Prostate gland (tissue), 2 donors: ENCODE measurements around the gene TRAPPC3L. TPM values are rescaled to one million over a fixed set of nuclear protein-coding genes. Genes with fewer than 3 reads are reported as not detected.

Experiments used
- DNase-seq: peaks from one replicate; pipeline ENCODE4 v3.0.0-alpha.2; 2019; ENCODE audit warnings: low spot score
- H3K27ac ChIP-seq, 2 donors: fragments of 200-600 bp; sonication (generic); 2 replicates each; pipeline ENCODE4 v1.5.1; 2017 to 2019
- H3K27me3 ChIP-seq: fragments of 200-600 bp; sonication (generic); replicated peaks from 2 replicates; pipeline ENCODE4 v1.5.1; 2019; ENCODE audit not compliant: insufficient read depth
- H3K36me3 ChIP-seq, 2 donors: fragments of 200-600 bp; sonication (generic); 1 replicate in 1 of 2; 2 replicates in 1 of 2; pipeline versions ENCODE4 v1.5.1 to v1.8.1; 2017 to 2019
- H3K4me1 ChIP-seq: fragments of 200-600 bp; sonication (generic); replicated peaks from 2 replicates; pipeline ENCODE4 v1.5.1; 2019
- H3K4me3 ChIP-seq, 2 donors: fragments of 200-600 bp; sonication (generic); 2 replicates each; pipeline ENCODE4 v1.5.1; 2017 to 2019
- H3K9me3 ChIP-seq: fragments of 200-600 bp; sonication (generic); 2 replicates; pipeline ENCODE4 v1.5.1; 2017
- POLR2A ChIP-seq: fragments of 450-650 bp; IDR thresholded peaks from one replicate; pipeline ENCODE4 v1.6.1; 2016; ENCODE audit warnings: antibody characterized with exemption, mild to moderate bottlenecking
- POLR2AphosphoS5 ChIP-seq: sonication (generic); formaldehyde crosslinking; IDR thresholded peaks from one replicate; pipeline ENCODE4 v1.6.1; 2017; ENCODE audit warnings: antibody characterized with exemption
- WGBS: methylation state at CpG from one replicate; pipeline ENCODE4 v1.1.5; 2018; 5-methylcytosine and 5-hydroxymethylcytosine counted together
- intact Hi-C: fragments of 100-400 bp; cut with DNase I; formaldehyde crosslinking; loops from one replicate; pipeline ENCODE4 v1.14.2; 2022
- total RNA-seq, 2 donors: library from RNA; depleted of rRNA; stranded (reverse); fragments of >200 nt; gene quantifications; one replicate each; pipeline ENCODE4 v1.1.0, GENCODE V29; 2016
- TF ChIP-seq, protein P1 (sequence below), 4 experiments: fragments of 200-600 bp in 2 of 4; fragments of 450-650 bp in 2 of 4; sonication (generic) in 2 of 4; IDR thresholded peaks; 1 replicate in 3 of 4; 2 replicates in 1 of 4; pipeline ENCODE4 v1.5.1; 2016 to 2019; ENCODE audit warnings: antibody characterized with exemption in 4 of 4, mild to moderate bottlenecking in 2 of 4, moderate library complexity in 2 of 4

The TRAPPC3L gene
- total RNA-seq, result not detected

DNA sequence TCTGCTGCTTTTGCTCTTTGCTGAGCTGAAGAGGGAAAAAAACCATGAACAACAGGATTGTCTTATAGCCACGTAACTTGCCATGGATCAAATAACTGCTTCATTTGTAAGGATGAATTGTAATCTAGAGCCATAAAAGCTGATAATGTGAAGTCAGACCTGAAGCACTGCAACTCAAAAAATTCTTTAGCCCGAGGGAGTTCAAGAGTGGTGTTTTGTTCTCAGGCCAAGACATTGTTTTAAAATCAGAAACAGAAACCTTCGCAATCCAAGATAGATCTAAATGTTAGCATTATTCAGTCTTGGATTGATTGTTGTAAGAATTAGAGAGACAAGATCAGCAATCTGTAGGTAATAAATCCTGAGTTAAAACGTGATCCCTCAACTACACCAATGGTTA is at the start of gene TRAPPC3L:
Gene TRAPPC3L (minus strand): TSS at position 34 of the 400 bp plus-strand sequence. CDS start 170 bp downstream, outside the sequence.
- WGBS, result 15% methylated on average over 4 of the region's 4 CpGs
- Histone ChIP-seq H3K27me3 (no peaks in the 10 kb centered on the region), H3K4me1 (no peaks in the 10 kb centered on the region), H3K27ac (no peak within 1 kb of the TSS), H3K9me3 (no peaks in the 10 kb centered on the region), H3K4me3 (no peak within 1 kb of the TSS), H3K36me3 (no peaks in the 10 kb centered on the region)
- intact Hi-C loops, result no loop called here
- DNase-seq, result no peak
- TF ChIP-seq, protein P1, sequence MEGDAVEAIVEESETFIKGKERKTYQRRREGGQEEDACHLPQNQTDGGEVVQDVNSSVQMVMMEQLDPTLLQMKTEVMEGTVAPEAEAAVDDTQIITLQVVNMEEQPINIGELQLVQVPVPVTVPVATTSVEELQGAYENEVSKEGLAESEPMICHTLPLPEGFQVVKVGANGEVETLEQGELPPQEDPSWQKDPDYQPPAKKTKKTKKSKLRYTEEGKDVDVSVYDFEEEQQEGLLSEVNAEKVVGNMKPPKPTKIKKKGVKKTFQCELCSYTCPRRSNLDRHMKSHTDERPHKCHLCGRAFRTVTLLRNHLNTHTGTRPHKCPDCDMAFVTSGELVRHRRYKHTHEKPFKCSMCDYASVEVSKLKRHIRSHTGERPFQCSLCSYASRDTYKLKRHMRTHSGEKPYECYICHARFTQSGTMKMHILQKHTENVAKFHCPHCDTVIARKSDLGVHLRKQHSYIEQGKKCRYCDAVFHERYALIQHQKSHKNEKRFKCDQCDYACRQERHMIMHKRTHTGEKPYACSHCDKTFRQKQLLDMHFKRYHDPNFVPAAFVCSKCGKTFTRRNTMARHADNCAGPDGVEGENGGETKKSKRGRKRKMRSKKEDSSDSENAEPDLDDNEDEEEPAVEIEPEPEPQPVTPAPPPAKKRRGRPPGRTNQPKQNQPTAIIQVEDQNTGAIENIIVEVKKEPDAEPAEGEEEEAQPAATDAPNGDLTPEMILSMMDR (IDR thresholded peaks at IDR 0.05), result no peak
- no peak for TF ChIP-seq POLR2A
- no peak for TF ChIP-seq POLR2AphosphoS5

- H3K9me3 ChIP-seq, result no peaks in the 10 kb centered on the region
- no peaks in the 10 kb centered on the region for H3K36me3 ChIP-seq
- no peaks in the 10 kb centered on the region for H3K4me1 ChIP-seq
- no peak for DNase-seq
- no peak overlapping the region for H3K4me3 ChIP-seq
- H3K27me3 ChIP-seq, result no peaks in the 10 kb centered on the region
- WGBS, result 73% methylated on average over 3 of the region's 3 CpGs
- H3K27ac ChIP-seq, result no peak overlapping the region
- intact Hi-C loops, result no loop called here
- TF ChIP-seq, protein P1 (IDR thresholded peaks at IDR 0.05), result no peak
- TF ChIP-seq POLR2A (no peak), POLR2AphosphoS5 (no peak)
Observed at GRCh38 chr6:116595247-116595646, 49.8 kb upstream of the TRAPPC3L start.

- Histone ChIP-seq H3K4me3 (no peak overlapping the region), H3K36me3 (no peaks in the 10 kb centered on the region), H3K27ac (no peak overlapping the region), H3K9me3 (no peaks in the 10 kb centered on the region), H3K4me1 (no peaks in the 10 kb centered on the region), H3K27me3 (no peaks in the 10 kb centered on the region)
- TF ChIP-seq, protein P1 (IDR thresholded peaks at IDR 0.05), result no peak
- TF ChIP-seq POLR2AphosphoS5 (no peak), POLR2A (no peak)
- intact Hi-C loops, result no loop called here
- no peak for DNase-seq
- 92% methylated on average over 2 of the region's 2 CpGs for WGBS
Observed at GRCh38 chr6:116586738-116587137, 41.3 kb upstream of the TRAPPC3L start.

DNA sequence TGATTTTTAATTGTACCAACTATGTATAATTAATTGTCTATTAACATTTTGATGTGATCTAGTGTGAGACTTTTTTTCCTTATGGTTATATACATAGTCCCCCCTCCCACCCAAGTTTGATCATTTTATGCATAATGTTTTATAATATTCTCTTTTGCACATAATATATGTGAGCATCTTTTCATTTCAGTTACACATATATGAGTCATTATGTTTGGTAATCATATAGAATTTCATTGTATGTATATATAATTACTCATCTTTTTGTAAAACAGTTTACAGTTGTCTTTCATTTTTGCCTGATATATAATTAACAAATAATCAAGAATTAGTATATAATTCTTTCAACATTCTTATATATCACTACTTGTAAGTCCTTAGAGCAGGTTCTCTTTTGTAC is 40.8 kb upstream of the TRAPPC3L start:
- intact Hi-C loops, result no loop called here
- H3K27ac ChIP-seq, result no peak overlapping the region
- H3K36me3 ChIP-seq, result no peaks in the 10 kb centered on the region
- no peaks in the 10 kb centered on the region for H3K4me1 ChIP-seq
- no peaks in the 10 kb centered on the region for H3K27me3 ChIP-seq
- DNase-seq, result no peak
- no peak for TF ChIP-seq POLR2AphosphoS5
- TF ChIP-seq POLR2A, result no peak
- TF ChIP-seq, protein P1 (IDR thresholded peaks at IDR 0.05), result no peak
- no peaks in the 10 kb centered on the region for H3K9me3 ChIP-seq
- no peak overlapping the region for H3K4me3 ChIP-seq

DNA sequence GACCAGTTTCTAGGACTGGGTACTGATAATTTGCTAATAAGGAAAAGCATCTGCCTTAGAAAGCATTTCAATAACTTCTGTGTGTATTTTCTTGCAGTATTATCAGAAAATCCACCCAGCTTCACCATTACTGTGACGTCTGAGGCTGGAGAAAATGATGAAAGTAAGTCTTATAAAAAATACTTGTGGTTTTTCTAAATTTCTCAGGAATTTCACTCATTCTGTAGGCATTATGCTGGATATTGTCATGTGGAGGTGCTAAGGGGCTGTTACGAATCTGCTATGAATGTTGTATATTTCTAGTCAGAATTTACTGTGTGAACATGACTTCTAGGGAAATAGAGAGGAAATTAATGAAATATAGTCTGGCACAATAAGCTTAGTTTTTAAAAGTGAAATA is 34.7 kb upstream of the TRAPPC3L start:
- no peak overlapping the region for H3K27ac ChIP-seq
- no peaks in the 10 kb centered on the region for H3K27me3 ChIP-seq
- intact Hi-C loops, result no loop called here
- no peak for DNase-seq
- H3K9me3 ChIP-seq, result no peaks in the 10 kb centered on the region
- WGBS, result 90% methylated on average over 2 of the region's 2 CpGs
- H3K4me3 ChIP-seq, result no peak overlapping the region
- no peaks in the 10 kb centered on the region for H3K4me1 ChIP-seq
- H3K36me3 ChIP-seq, result no peaks in the 10 kb centered on the region
- no peak for TF ChIP-seq POLR2A
- TF ChIP-seq POLR2AphosphoS5, result no peak
- TF ChIP-seq, protein P1 (IDR thresholded peaks at IDR 0.05), result no peak
